B cell (primary cell): ENCODE measurements around the gene RABEP2. TPM values are rescaled to one million over a fixed set of nuclear protein-coding genes. Genes with fewer than 3 reads are reported as not detected.

Experiments used
- ATAC-seq: fragments of 200-7000 bp; cut with Tn5 transposase; one replicate; pipeline ENCODE4 v1.10.0; 2021; ENCODE audit warnings: low read depth, mild to moderate bottlenecking, moderate number of reproducible peaks, moderate library complexity
- CTCF ChIA-PET: fragments of 350-600 bp; sonication (Branson Sonifier 250); formaldehyde crosslinking; loops from one replicate; lab custom pipeline; 2021; ENCODE audit warnings: antibody characterized with exemption, inconsistent platforms; lab: Charles Lee
- POLR2A ChIA-PET: fragments of 350-600 bp; sonication (Branson Sonifier 250); formaldehyde crosslinking; loops from one replicate; lab custom pipeline; 2021; ENCODE audit warnings: antibody characterized with exemption; lab: Charles Lee
- DNase-seq: peaks from one replicate; pipeline ENCODE4 v3.0.0; 2013
- H2AFZ ChIP-seq: 2 replicates; pipeline ENCODE4 v1.6.1; 2012; ENCODE audit warnings: mild to moderate bottlenecking, low read depth, low read length; ENCODE audit not compliant: insufficient read depth, poor library complexity, severe bottlenecking
- H3K27ac ChIP-seq, 2 donors: 1 replicate in 1 of 2; 2 replicates in 1 of 2; pipeline ENCODE4 v1.5.1; 2012 to 2013; ENCODE audit warnings: low read length in 2 of 2, mild to moderate bottlenecking in 2 of 2, moderate library complexity in 1 of 2
- H3K27me3 ChIP-seq, 4 experiments: fragments of 200-600 bp in 1 of 4; sonication (generic) in 1 of 4; replicated peaks in 1 of 4; 1 replicate in 2 of 4; 2 replicates in 2 of 4; pipeline versions ENCODE4 v1.6.1 to v1.7.0; 2013 to 2016; ENCODE audit warnings: low read length in 3 of 4, mild to moderate bottlenecking in 2 of 4, mixed read lengths in 1 of 4, moderate library complexity in 1 of 4; ENCODE audit not compliant: insufficient read depth in 4 of 4, control insufficient read depth in 3 of 4; ENCODE audit errors: control extremely low read depth in 1 of 4
- H3K36me3 ChIP-seq, 2 experiments: replicated peaks in 1 of 2; 1 replicate in 1 of 2; 2 replicates in 1 of 2; pipeline versions ENCODE4 v1.6.1 to v1.7.1; 2013; ENCODE audit warnings: low read length in 1 of 2; ENCODE audit not compliant: insufficient read depth in 2 of 2, control insufficient read depth in 1 of 2; ENCODE audit errors: control extremely low read depth in 1 of 2, extremely low read depth in 1 of 2
- H3K4me1 ChIP-seq, 2 donors: fragments of 200-600 bp in 1 of 2; sonication (generic) in 1 of 2; 1 replicate in 1 of 2; 2 replicates in 1 of 2; pipeline versions ENCODE4 v1.5.1 to v1.6.1; 2013 to 2017; ENCODE audit warnings: low read length in 2 of 2; ENCODE audit not compliant: control insufficient read depth in 2 of 2, insufficient read depth in 2 of 2
- H3K4me2 ChIP-seq: replicated peaks from 2 replicates; pipeline ENCODE3; 2012; ENCODE audit warnings: mild to moderate bottlenecking, low read depth, low read length; ENCODE audit not compliant: poor library complexity, severe bottlenecking
- H3K4me3 ChIP-seq, 5 experiments: fragments of 200-600 bp in 1 of 5; sonication (generic) in 1 of 5; 1 replicate in 3 of 5; 2 replicates in 2 of 5; pipeline versions ENCODE4 v1.5.1 to v1.7.0; 2011 to 2016; ENCODE audit warnings: low read length in 4 of 5, mild to moderate bottlenecking in 4 of 5, low read depth in 2 of 5, control low read depth in 1 of 5, moderate library complexity in 1 of 5; ENCODE audit not compliant: insufficient read depth in 1 of 5; ENCODE audit errors: control extremely low read depth in 1 of 5, extremely low read depth in 1 of 5
- H3K79me2 ChIP-seq: fragments of 200-600 bp; sonication (generic); one replicate; pipeline ENCODE4 v1.6.0; 2016; ENCODE audit warnings: low read length; ENCODE audit not compliant: control insufficient read depth, insufficient read depth
- H3K9ac ChIP-seq: fragments of 200-600 bp; sonication (generic); 2 replicates; pipeline ENCODE4 v1.6.1; 2017; ENCODE audit warnings: mild to moderate bottlenecking, low read length, moderate library complexity
- H3K9me3 ChIP-seq, 3 donors: one replicate each; pipeline versions ENCODE4 v1.6.1 to v1.7.1; 2013; ENCODE audit warnings: low read length in 2 of 3; ENCODE audit not compliant: control insufficient read depth in 2 of 3, insufficient read depth in 1 of 3; ENCODE audit errors: control extremely low read depth in 1 of 3
- H4K20me1 ChIP-seq: 2 replicates; pipeline ENCODE4 v1.6.0; 2012; ENCODE audit warnings: mild to moderate bottlenecking, low read length; ENCODE audit not compliant: insufficient read depth, control insufficient read depth, poor library complexity, severe bottlenecking
- H3K27ac Mint-ChIP-seq: one replicate; pipeline ENCODE4 v1.8.0; 2021; ENCODE audit warnings: mixed read lengths
- H3K27me3 Mint-ChIP-seq: one replicate; pipeline ENCODE4 v1.8.0; 2021; ENCODE audit warnings: mixed read lengths
- H3K4me1 Mint-ChIP-seq: one replicate; pipeline ENCODE4 v1.8.0; 2021; ENCODE audit warnings: mixed read lengths
- H3K4me3 Mint-ChIP-seq: one replicate; pipeline ENCODE4 v1.8.0; 2021; ENCODE audit warnings: mixed read lengths
- H3K9me3 Mint-ChIP-seq: one replicate; pipeline ENCODE4 v1.8.0; 2022; ENCODE audit warnings: mixed read lengths; ENCODE audit not compliant: insufficient read depth
- CTCF ChIP-seq: fragments of 200-600 bp; IDR thresholded peaks from one replicate; pipeline ENCODE4 v1.8.0; 2022; ENCODE audit warnings: antibody characterized with exemption, mild to moderate bottlenecking
- EZH2 ChIP-seq: IDR thresholded peaks from 2 replicates; pipeline ENCODE4 v1.6.1; 2012; ENCODE audit warnings: borderline replicate concordance, low read depth, mild to moderate bottlenecking, moderate library complexity, low read length; ENCODE audit not compliant: insufficient read depth, poor library complexity, severe bottlenecking
- WGBS: methylation state at CpG from one replicate; pipeline ENCODE4 v1.1.5; 2013; ENCODE audit warnings: missing lambda C conversion rate; ENCODE audit not compliant: insufficient coverage; 5-methylcytosine and 5-hydroxymethylcytosine counted together
- intact Hi-C: fragments of 100-400 bp; cut with micrococcal nuclease; formaldehyde crosslinking; loops from one replicate; pipeline ENCODE4 v1.10.0; 2022
- polyA plus RNA-seq: library from polyadenylated mRNA; depleted of rRNA; stranded (reverse); fragments of >200 nt; gene quantifications from 2 replicates; pipeline ENCODE4 v1.2.3, GENCODE V29; 2012
- total RNA-seq, 2 donors: library from RNA; stranded (reverse); fragments of 120-200 nt in 1 of 2; gene quantifications; 1 replicate in 1 of 2; 2 replicates in 1 of 2; pipeline versions ENCODE4 v1.2.3 to v1.2.4, GENCODE V29; 2013 to 2022

Gene RABEP2
- total and polyA plus RNA-seq, 2 donors (not counting 1 experiment from before 2014, with no cell fraction given) = 136 to 178 TPM

DNA sequence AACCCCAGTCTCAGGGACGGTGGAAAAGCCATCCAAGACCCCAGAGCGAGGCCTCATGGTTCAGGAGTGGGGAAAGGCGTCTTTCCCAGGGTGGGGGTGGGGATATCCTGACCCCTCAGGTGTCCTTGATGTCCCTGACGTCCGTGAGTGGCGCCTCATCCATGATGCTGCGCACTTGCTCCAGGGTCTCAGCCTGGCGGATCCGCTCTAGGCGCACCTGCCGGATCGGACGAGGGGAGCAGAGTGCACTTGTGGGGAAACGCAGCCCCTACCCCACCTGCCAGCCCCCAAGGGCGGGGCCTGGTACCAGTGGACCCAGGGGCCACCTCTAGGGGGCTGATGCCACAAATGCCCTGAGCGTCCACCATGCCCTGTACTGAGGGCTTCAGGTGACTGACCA is 20.2 kb downstream of the RABEP2 start:
- Histone ChIP-seq H3K79me2 (peaks cover 3% of the 10 kb centered on the region), H3K9ac (no peak overlapping the region), H3K4me2 (no peak overlapping the region), H3K4me1 (peaks cover 12 to 21% of the 10 kb centered on the region in 2 donors), H3K27ac (no peak overlapping the region), H3K4me3 (no peak overlapping the region), H3K27me3 (no peaks in the 10 kb centered on the region), H2AFZ (no peak overlapping the region), H3K36me3 (peaks cover 5 to 47% of the 10 kb centered on the region in 2 experiments), H4K20me1 (peaks cover 13% of the 10 kb centered on the region), H3K9me3 (no peaks in the 10 kb centered on the region)
- ATAC-seq = no peak
- Mint-ChIP-seq H3K9me3 (no peaks in the 10 kb centered on the region), H3K27ac (no peak overlapping the region), H3K27me3 (no peaks in the 10 kb centered on the region), H3K4me3 (no peak overlapping the region), H3K4me1 (peaks cover 16% of the 10 kb centered on the region)
- no peak for DNase-seq
- 98% methylated on average over 14 of the region's 16 CpGs for WGBS
- intact Hi-C loops = no loop called here
- TF ChIP-seq CTCF (no peak), EZH2 (no peak)
- CTCF ChIA-PET = no interaction called here
- POLR2A ChIA-PET = no interaction called here

- Mint-ChIP-seq H3K4me1 (peaks cover 16% of the 10 kb centered on the region), H3K4me3 (no peak overlapping the region), H3K27me3 (no peaks in the 10 kb centered on the region), H3K27ac (no peak overlapping the region), H3K9me3 (no peaks in the 10 kb centered on the region)
- Histone ChIP-seq H3K9me3 (no peaks in the 10 kb centered on the region), H3K4me2 (no peak overlapping the region), H3K79me2 (peaks cover 3% of the 10 kb centered on the region), H3K4me3 (no peak overlapping the region), H3K9ac (no peak overlapping the region), H4K20me1 (peaks cover 13% of the 10 kb centered on the region), H3K27ac (no peak overlapping the region), H3K4me1 (peaks cover 12 to 17% of the 10 kb centered on the region in 2 donors), H3K36me3 (peaks cover 5 to 44% of the 10 kb centered on the region in 2 experiments), H3K27me3 (no peaks in the 10 kb centered on the region), H2AFZ (no peak overlapping the region)
- intact Hi-C loops = no loop called here
- POLR2A ChIA-PET = interaction anchor here (0.7 kb wide), 1 partner anchor 18 kb away, joined by 3 read pairs; no protein-coding TSS in a partner anchor
- no peak for TF ChIP-seq CTCF
- no peak for TF ChIP-seq EZH2
- 94% methylated on average over 14 of the region's 14 CpGs for WGBS
- DNase-seq (no peak), ATAC-seq (no peak)
- CTCF ChIA-PET = no interaction called here
Observed at GRCh38 chr16:28904363-28904762, 20.7 kb downstream of the RABEP2 start.
